Cardiac fibroblast (primary cell): ENCODE data around the gene PARVA.

ENCODE experiments used
- DNase-seq, 2 donors: peaks; one replicate each; pipeline versions ENCODE4 v3.0.0 to v3.0.0-alpha.2; 2010; ENCODE audit warnings: low read depth in 2 of 2
- H3K4me3 ChIP-seq, 2 donors: replicated peaks in 1 of 2; 1 replicate in 1 of 2; 2 replicates in 1 of 2; pipeline ENCODE4 v1.5.1; 2011; ENCODE audit warnings: low read depth in 2 of 2, low read length in 2 of 2, mild to moderate bottlenecking in 2 of 2, moderate library complexity in 1 of 2
- TF ChIP-seq, protein P1 (sequence below): IDR thresholded peaks from one replicate; pipeline ENCODE4 v1.5.1; 2011; ENCODE audit warnings: low read depth, mild to moderate bottlenecking, low read length, inconsistent platforms

The PARVA gene

GRCh38 chr11:12546660-12547059 lies 169.3 kb downstream of the PARVA start:
- TF ChIP-seq, protein P1, sequence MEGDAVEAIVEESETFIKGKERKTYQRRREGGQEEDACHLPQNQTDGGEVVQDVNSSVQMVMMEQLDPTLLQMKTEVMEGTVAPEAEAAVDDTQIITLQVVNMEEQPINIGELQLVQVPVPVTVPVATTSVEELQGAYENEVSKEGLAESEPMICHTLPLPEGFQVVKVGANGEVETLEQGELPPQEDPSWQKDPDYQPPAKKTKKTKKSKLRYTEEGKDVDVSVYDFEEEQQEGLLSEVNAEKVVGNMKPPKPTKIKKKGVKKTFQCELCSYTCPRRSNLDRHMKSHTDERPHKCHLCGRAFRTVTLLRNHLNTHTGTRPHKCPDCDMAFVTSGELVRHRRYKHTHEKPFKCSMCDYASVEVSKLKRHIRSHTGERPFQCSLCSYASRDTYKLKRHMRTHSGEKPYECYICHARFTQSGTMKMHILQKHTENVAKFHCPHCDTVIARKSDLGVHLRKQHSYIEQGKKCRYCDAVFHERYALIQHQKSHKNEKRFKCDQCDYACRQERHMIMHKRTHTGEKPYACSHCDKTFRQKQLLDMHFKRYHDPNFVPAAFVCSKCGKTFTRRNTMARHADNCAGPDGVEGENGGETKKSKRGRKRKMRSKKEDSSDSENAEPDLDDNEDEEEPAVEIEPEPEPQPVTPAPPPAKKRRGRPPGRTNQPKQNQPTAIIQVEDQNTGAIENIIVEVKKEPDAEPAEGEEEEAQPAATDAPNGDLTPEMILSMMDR: no peak
- H3K4me3 ChIP-seq: no peak overlapping the region
- DNase-seq: no peak

GRCh38 chr11:12547953-12548650 lies 170.7 kb downstream of the PARVA start:
- TF ChIP-seq, protein P1: no peak
- no peak overlapping the region for H3K4me3 ChIP-seq
- DNase-seq: no peak

DNA sequence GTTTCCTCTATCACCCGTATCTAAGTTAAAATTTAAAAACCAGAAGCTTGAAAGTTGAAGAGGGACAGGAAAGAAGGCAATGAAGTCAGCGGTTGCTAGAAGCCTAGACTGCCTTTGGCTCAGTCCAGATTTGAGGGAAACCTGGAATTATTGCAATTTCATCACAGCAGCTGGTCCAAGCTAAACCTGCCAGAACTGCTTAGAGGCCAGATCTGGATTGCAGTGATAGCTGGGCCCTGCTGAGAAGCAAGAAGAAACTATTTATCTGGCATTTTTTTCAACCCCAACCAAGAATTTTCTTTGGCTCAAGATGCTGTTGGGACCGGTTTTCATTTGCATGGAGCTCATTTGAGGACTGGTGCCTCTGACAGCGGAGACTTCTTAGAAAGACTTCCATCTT lies 175.3 kb downstream of the PARVA start:
- peak; percentile 43 to 95 for DNase-seq
- no peak overlapping the region for H3K4me3 ChIP-seq
- TF ChIP-seq, protein P1: no peak

DNA sequence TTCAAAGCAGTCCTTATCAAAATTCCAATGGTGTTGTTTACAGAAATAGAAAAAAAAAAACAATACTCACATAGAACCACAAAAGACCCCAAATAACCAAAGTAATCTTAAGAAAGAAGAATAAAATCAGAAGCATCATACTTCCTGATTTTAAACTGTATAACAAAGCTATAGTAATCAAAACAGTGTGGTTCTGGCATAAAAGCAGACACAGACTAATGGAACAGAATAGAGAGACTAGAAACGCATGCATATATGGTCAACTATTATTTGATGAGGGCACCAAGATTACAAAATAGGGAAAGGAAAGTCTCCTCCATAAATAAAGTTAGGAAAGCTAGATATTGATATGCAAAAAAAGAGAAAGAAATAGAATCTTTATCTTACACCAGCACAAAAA lies 176.8 kb downstream of the PARVA start:
- no peak for DNase-seq

DNA sequence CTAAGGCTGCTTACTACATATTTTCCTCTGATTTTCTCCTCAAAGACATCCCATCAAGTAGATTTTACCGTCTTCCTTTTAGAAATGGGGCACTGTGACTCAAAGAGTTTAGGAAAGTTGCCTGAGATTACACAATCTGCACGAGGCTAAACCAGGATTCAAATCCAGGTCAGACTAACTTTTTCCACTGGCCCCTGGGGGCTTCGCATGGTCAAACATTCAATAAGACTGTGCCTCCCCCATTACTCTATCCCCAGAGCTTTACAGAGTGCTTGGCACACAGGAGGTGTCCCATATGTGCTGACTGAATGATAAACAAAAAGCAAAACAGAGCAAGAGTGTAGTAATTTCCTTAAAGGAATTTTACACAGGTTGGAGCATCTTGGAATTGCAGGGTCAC lies 178.8 kb downstream of the PARVA start:
- H3K4me3 ChIP-seq: no peak overlapping the region
- TF ChIP-seq, protein P1: no peak
- DNase-seq: peak; percentile 58 to 80

More for the DNA sequence above, 176.8 kb downstream of the PARVA start:
- H3K4me3 ChIP-seq: no peak overlapping the region
- TF ChIP-seq, protein P1: no peak

GRCh38 chr11:12556788-12557384 lies 179.5 kb downstream of the PARVA start:
- no peak overlapping the region for H3K4me3 ChIP-seq
- peak; percentile 74 to 98 for DNase-seq
- TF ChIP-seq, protein P1: no peak
